ENCODE data around the gene AOPEP. TPM values are rescaled to one million over a fixed set of nuclear protein-coding genes. Genes with fewer than 3 reads are reported as not detected.

Gene AOPEP
- total RNA-seq, 2 experiments from 2014 or later: 10.7 to 12.2 TPM

GRCh38 chr9:94861589-94862272 is 135.2 kb downstream of the AOPEP start:
- intact Hi-C loops (cut with micrococcal nuclease): loop anchor here (1.0 to 10.0 kb wide), 4 partner anchors 10 to 863 kb away; no protein-coding TSS in a partner anchor
- peaks cover 4% of the 10 kb centered on the region for H3K9me3 Mint-ChIP-seq
- ChIA-PET CTCF (interaction anchor here (0.9 to 1.4 kb wide), 3 partner anchors 15 to 306 kb away, joined by 3 to 5 read pairs (median 5); no protein-coding TSS in a partner anchor), POLR2A (interaction anchor here (0.9 to 1.9 kb wide), 6 partner anchors 10 to 142 kb away, joined by 3 to 10 read pairs (median 4); no protein-coding TSS in a partner anchor)
- peak overlapping the region; percentile 76 for H3K27ac Mint-ChIP-seq
- no peaks in the 10 kb centered on the region for H3K27me3 Mint-ChIP-seq
- H3K36me3 Mint-ChIP-seq: peaks cover 4% of the 10 kb centered on the region
- peak overlapping the region; percentile 25 for H3K4me3 Mint-ChIP-seq
- no peak for DNase-seq
- H3K4me1 Mint-ChIP-seq (ENCODE audit: low read depth): peaks cover 44% of the 10 kb centered on the region

GRCh38 chr9:94864196-94864595 is 137.7 kb downstream of the AOPEP start:
- no peak for DNase-seq
- Mint-ChIP-seq H3K4me3 (no peak overlapping the region), H3K4me1 (ENCODE audit: low read depth) (peaks cover 46% of the 10 kb centered on the region), H3K27ac (no peak overlapping the region), H3K9me3 (no peaks in the 10 kb centered on the region), H3K36me3 (peaks cover 2% of the 10 kb centered on the region), H3K27me3 (no peaks in the 10 kb centered on the region)
- CTCF ChIA-PET: interaction anchor here (1.1 kb wide), 1 partner anchor 264 kb away, joined by 3 read pairs; no protein-coding TSS in a partner anchor
- POLR2A ChIA-PET: no interaction called here
- intact Hi-C loops (cut with micrococcal nuclease): loop anchor here (5.0 to 10.0 kb wide), 2 partner anchors 82 to 861 kb away; no protein-coding TSS in a partner anchor

- intact Hi-C loops (cut with micrococcal nuclease): loop anchor here (5.0 to 10.0 kb wide), 2 partner anchors 83 to 860 kb away; no protein-coding TSS in a partner anchor
- Mint-ChIP-seq H3K4me1 (ENCODE audit: low read depth) (peaks cover 47% of the 10 kb centered on the region), H3K36me3 (peaks cover 2% of the 10 kb centered on the region), H3K27me3 (no peaks in the 10 kb centered on the region), H3K4me3 (no peak overlapping the region), H3K27ac (no peak overlapping the region), H3K9me3 (no peaks in the 10 kb centered on the region)
- POLR2A ChIA-PET: no interaction called here
- CTCF ChIA-PET: no interaction called here
- no peak for DNase-seq
Observed at GRCh38 chr9:94864862-94865509, 138.5 kb downstream of the AOPEP start.

- H3K4me1 Mint-ChIP-seq (ENCODE audit: low read depth): peaks cover 47% of the 10 kb centered on the region
Observed at GRCh38 chr9:94865582-94866452, 139.3 kb downstream of the AOPEP start.

GRCh38 chr9:94866770-94867169 is 140.3 kb downstream of the AOPEP start:
- DNase-seq: no peak
- Mint-ChIP-seq H3K36me3 (peaks cover 2% of the 10 kb centered on the region), H3K27ac (no peak overlapping the region), H3K9me3 (no peaks in the 10 kb centered on the region), H3K4me3 (no peak overlapping the region), H3K4me1 (ENCODE audit: low read depth) (peaks cover 47% of the 10 kb centered on the region), H3K27me3 (no peaks in the 10 kb centered on the region)
- POLR2A ChIA-PET: no interaction called here
- intact Hi-C loops (cut with micrococcal nuclease): loop anchor here (10.0 kb wide), 1 partner anchor 858 kb away; no protein-coding TSS in a partner anchor
- CTCF ChIA-PET: interaction anchor here (1.1 to 1.8 kb wide), 2 partner anchors 265 to 301 kb away, joined by 4 to 5 read pairs; no protein-coding TSS in a partner anchor

More at GRCh38 chr9:94865582-94866452, 139.3 kb downstream of the AOPEP start:
- Mint-ChIP-seq H3K27me3 (no peaks in the 10 kb centered on the region), H3K36me3 (peaks cover 2% of the 10 kb centered on the region), H3K27ac (no peak overlapping the region), H3K9me3 (no peaks in the 10 kb centered on the region), H3K4me3 (no peak overlapping the region)
- ChIA-PET POLR2A (no interaction called here), CTCF (interaction anchor here (0.9 to 1.8 kb wide), 2 partner anchors 52 to 302 kb away, joined by 3 to 5 read pairs; no protein-coding TSS in a partner anchor)
- no peak for DNase-seq
- intact Hi-C loops (cut with micrococcal nuclease): loop anchor here (10.0 kb wide), 1 partner anchor 859 kb away; no protein-coding TSS in a partner anchor

- Mint-ChIP-seq H3K27ac (no peak overlapping the region), H3K36me3 (peaks cover 2% of the 10 kb centered on the region), H3K9me3 (no peaks in the 10 kb centered on the region), H3K27me3 (no peaks in the 10 kb centered on the region), H3K4me1 (ENCODE audit: low read depth) (peaks cover 46% of the 10 kb centered on the region), H3K4me3 (no peak overlapping the region)
- CTCF ChIA-PET: interaction anchor here (1.1 to 1.8 kb wide), 2 partner anchors 264 to 301 kb away, joined by 4 to 5 read pairs; no protein-coding TSS in a partner anchor
- no peak for DNase-seq
- POLR2A ChIA-PET: no interaction called here
- intact Hi-C loops (cut with micrococcal nuclease): loop anchor here (10.0 kb wide), 1 partner anchor 857 kb away; no protein-coding TSS in a partner anchor
Observed at GRCh38 chr9:94867281-94867841, 140.9 kb downstream of the AOPEP start.

GRCh38 chr9:94867842-94868312 is 141.4 kb downstream of the AOPEP start:
- H3K9me3 Mint-ChIP-seq: no peaks in the 10 kb centered on the region
- no peak overlapping the region for H3K4me3 Mint-ChIP-seq
- peaks cover 44% of the 10 kb centered on the region for H3K4me1 Mint-ChIP-seq (ENCODE audit: low read depth)
- no peak for DNase-seq
- H3K27me3 Mint-ChIP-seq: no peaks in the 10 kb centered on the region
- POLR2A ChIA-PET: interaction anchor here (0.7 kb wide), 1 partner anchor 11 kb away, joined by 3 read pairs; no protein-coding TSS in a partner anchor
- CTCF ChIA-PET: interaction anchor here (1.8 kb wide), 1 partner anchor 300 kb away, joined by 5 read pairs; no protein-coding TSS in a partner anchor
- H3K36me3 Mint-ChIP-seq: peaks cover 2% of the 10 kb centered on the region
- intact Hi-C loops (cut with micrococcal nuclease): loop anchor here (10.0 kb wide), 1 partner anchor 857 kb away; no protein-coding TSS in a partner anchor
- no peak overlapping the region for H3K27ac Mint-ChIP-seq

GRCh38 chr9:94868464-94868863 is 142.0 kb downstream of the AOPEP start:
- no peaks in the 10 kb centered on the region for H3K9me3 Mint-ChIP-seq
- peaks cover 49% of the 10 kb centered on the region for H3K4me1 Mint-ChIP-seq (ENCODE audit: low read depth)
- H3K36me3 Mint-ChIP-seq: peaks cover 2% of the 10 kb centered on the region
- no peak for DNase-seq
- H3K27me3 Mint-ChIP-seq: peaks cover 2% of the 10 kb centered on the region
- H3K4me3 Mint-ChIP-seq: no peak overlapping the region
- no peak overlapping the region for H3K27ac Mint-ChIP-seq
- intact Hi-C loops (cut with micrococcal nuclease): loop anchor here (10.0 kb wide), 1 partner anchor 856 kb away; no protein-coding TSS in a partner anchor
- POLR2A ChIA-PET: interaction anchor here (0.7 kb wide), 1 partner anchor 10 kb away, joined by 3 read pairs; no protein-coding TSS in a partner anchor
- CTCF ChIA-PET: no interaction called here

GRCh38 chr9:94869415-94869843 is 142.9 kb downstream of the AOPEP start:
- peaks cover 2% of the 10 kb centered on the region for H3K36me3 Mint-ChIP-seq
- peak overlapping the region; percentile 28 for H3K27ac Mint-ChIP-seq
- H3K27me3 Mint-ChIP-seq: peaks cover 2% of the 10 kb centered on the region
- no peaks in the 10 kb centered on the region for H3K9me3 Mint-ChIP-seq
- intact Hi-C loops (cut with micrococcal nuclease): loop anchor here (10.0 kb wide), 1 partner anchor 855 kb away; no protein-coding TSS in a partner anchor
- peaks cover 41% of the 10 kb centered on the region for H3K4me1 Mint-ChIP-seq (ENCODE audit: low read depth)
- DNase-seq: peak; percentile 19
- POLR2A ChIA-PET: no interaction called here
- H3K4me3 Mint-ChIP-seq: no peak overlapping the region
- CTCF ChIA-PET: interaction anchor here (1.3 kb wide), 1 partner anchor 261 kb away, joined by 5 read pairs; no protein-coding TSS in a partner anchor

- Mint-ChIP-seq H3K9me3 (no peaks in the 10 kb centered on the region), H3K4me3 (no peak overlapping the region), H3K4me1 (ENCODE audit: low read depth) (peaks cover 46% of the 10 kb centered on the region), H3K27me3 (peaks cover 3% of the 10 kb centered on the region), H3K36me3 (peaks cover 2% of the 10 kb centered on the region), H3K27ac (peak overlapping the region; percentile 80)
- CTCF ChIA-PET: interaction anchor here (1.3 kb wide), 1 partner anchor 260 kb away, joined by 5 read pairs; no protein-coding TSS in a partner anchor
- POLR2A ChIA-PET: interaction anchor here (0.7 kb wide), 1 partner anchor 78 kb away, joined by 4 read pairs; no protein-coding TSS in a partner anchor
- DNase-seq: no peak
- intact Hi-C loops (cut with micrococcal nuclease): loop anchor here (2.0 kb wide), 1 partner anchor 136 kb away; no protein-coding TSS in a partner anchor
Observed at GRCh38 chr9:94870465-94870792, 143.9 kb downstream of the AOPEP start.

Data from activated CD4-positive, alpha-beta memory T cell treated with anti-CD3 and anti-CD28 coated beads for 36 hours (primary cell).